AG08395 (cell line): ENCODE results near the gene CR1L.
"Not testable (repeated sequence)": the region's sequence is repeated elsewhere in the genome, so short reads cannot be mapped to it uniquely, and the experiment has no call there.

Source experiments
- DNase-seq: peaks from one replicate; pipeline ENCODE4 v3.0.0; 2012; ENCODE audit warnings: mixed read lengths, low spot score

Gene CR1L

DNA sequence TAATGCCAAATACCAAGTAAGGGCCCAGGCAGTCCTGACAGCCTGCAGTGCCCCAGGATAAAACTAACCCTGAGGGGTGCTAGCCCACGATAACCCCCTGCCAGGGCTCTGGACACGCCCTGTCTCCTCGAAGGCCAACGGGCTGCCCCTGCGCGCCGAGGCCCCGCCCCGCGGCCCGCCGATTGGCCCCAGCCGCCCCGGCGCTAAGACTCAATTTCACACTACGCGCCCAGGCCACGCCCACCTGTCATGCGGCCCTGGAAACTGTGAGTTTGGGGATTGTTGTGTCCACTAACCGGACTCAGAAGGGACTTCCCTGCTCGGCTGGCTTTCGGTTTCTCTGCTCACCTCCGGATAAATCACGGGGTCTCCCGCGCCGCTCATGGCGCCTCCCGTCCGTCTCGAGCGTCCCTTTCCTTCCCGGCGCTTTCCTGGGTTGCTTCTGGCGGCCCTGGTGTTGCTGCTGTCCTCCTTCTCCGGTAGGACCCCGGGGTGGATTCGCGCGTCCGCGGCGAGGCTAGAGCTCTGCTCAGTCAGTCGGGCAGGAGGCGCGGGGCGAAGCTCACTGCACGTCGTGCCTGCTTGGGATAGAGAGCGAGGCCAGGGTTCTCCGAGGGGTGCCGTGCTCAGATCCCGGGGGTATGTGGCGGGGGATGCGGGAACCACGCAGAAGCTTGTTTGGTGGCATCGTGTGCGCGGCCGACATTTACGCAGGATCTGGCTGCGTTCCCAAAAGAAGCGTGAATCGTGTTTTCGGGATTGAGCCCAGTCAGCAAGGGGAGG lies at the start of gene CR1L:
Gene CR1L (plus strand): TSS at position 282 of the 783 bp plus-strand sequence. CDS start 101 bp downstream, at position 383.
- peak; percentile 80 for DNase-seq

DNA sequence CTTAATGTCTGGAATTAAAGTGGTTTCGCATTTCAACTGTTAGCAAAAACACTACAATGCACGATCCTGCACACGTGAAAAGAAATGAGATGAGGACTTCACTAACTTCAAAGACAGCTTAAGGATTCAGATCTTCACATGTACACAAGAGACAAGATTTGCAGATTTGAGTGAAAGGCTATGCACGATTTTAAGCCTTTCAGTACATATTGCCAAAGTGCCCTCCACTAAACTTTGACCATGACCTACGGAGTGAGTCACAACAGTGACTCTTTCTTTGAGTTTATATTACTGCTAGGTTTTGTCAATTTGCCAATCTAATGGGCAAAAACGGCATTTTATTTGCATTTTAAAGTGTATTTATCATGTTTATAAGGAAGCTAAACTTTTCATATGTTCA lies 41.2 kb upstream of the CR1L start:
- DNase-seq: no peak

DNA sequence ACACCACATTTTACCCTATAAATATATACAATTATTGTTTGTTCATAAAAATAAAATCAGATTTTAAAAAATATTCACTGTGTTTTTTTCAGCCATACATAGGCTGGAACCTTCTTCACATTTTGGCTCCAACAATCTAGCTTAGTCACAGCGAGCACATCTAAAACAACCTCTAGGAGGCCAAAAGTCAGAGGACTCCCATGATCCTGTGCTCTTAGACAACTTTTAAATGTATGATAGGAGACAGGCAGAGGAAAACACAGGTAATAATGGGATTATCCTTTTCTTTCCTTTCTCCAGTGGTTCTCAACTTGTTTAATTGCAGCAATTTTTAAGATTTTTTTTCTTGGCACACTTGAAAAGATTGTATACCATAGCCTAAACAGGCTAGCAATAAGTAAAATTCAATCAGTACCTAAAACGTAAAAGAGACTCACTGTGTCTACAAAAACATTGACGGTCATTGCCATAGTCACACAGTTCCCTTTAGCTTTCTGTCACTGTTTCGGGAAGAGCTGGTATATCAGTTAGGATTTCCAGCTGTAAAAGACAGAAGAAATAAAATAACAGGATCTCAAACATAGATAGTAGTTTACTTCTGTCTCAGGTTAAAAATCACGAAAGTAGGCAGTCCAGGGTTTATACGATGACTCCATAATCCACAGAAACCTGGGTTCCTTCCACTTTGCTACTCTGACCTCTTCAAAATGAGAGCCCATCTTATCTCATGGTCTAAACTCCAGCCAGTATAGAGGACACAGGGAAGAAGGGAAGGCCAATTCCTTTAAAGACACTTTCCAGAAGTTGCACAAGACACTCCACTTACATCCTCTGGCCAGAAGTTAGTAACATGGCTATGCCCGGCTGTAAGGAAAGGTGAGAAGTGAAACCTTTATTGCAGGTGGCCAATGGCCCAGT lies 39.2 kb upstream of the CR1L start:
- no peak for DNase-seq

DNA sequence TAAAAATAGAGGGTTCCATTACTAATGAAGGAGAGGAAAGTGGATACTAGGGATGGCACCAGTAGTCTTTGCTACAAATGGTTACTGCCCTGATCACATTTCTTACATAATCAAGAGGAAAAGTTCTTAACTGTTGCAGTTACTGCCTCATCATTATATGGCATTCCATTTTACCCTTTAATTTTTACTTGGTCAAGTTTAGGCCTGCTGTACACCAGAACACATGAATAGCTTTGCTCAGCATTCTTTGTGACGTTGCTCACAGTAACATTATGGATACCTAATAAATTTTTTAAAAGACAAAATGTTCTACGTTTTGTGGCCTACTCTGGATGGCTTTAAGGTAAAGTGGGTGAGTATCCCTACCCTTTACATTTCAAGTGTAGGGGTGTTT lies 38.6 kb upstream of the CR1L start:
- no peak for DNase-seq

DNA sequence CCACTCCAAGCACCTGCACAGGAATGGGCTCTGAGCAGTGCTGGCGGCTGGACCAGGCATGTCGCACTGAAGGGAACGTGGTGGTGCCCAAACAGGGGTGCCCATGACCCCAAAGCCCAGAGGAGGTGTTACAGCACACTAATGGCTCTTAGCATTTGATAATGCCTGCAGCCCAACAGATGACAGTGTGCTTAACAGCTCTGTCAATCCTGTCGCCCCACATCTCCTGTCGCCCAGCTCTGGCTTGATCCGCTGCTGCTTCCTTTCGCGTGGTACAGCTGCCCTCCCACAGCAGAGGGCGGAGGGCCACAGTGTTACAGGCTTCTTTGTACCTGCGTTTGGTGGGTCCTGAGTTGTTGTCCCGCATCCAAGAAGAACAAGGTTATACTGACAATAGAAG lies 32.2 kb upstream of the CR1L start:
- no peak for DNase-seq

DNA sequence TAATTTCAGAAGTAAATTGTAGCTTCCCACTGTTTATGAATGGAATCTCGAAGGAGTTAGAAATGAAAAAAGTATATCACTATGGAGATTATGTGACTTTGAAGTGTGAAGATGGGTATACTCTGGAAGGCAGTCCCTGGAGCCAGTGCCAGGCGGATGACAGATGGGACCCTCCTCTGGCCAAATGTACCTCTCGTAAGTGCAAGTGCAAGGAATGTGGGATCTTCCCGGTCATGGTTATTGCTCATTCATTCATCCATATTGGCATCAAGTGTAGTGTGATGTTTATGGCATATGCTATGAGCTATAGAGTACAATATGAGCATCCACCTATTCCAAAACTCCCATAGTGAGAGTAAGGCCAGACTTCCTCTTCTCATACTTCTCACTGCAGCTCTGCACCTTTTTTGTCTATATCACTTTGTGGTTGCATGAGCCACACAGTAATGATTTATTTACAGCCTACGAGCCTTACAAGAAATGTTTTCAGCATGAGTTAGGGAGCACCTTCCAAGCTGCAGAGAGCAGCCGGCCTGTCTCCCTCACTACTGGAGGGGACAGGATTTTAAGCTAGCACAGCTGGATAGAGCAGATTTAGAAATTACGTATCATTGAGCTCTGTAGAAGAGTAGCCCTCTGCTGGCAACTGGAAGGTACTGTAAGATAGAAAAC lies 24.9 kb upstream of the CR1L start:
- peak; percentile 50 for DNase-seq

GRCh38 chr1:207620543-207620893 lies 24.4 kb upstream of the CR1L start:
- DNase-seq: no peak

- not testable (repeated sequence) for DNase-seq
Observed at GRCh38 chr1:207625504-207626071, 19.3 kb upstream of the CR1L start.

DNA sequence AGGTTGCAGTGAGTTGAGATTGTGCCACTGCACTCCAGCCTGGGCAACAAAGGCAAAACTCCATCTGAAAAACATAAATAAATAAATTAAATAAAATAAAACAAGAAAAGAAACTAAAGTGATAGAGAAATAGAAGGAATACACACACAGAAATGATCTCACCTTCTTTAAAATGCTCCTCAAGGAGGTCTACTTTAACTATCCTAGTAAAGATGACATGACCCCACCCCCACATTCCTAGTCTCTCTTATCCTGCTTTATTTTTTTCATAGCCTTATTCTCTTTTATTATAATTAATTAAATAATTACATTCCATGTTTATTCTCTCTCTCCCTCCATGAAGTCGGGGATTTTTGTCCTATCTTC lies 18.0 kb upstream of the CR1L start:
- no peak for DNase-seq

DNA sequence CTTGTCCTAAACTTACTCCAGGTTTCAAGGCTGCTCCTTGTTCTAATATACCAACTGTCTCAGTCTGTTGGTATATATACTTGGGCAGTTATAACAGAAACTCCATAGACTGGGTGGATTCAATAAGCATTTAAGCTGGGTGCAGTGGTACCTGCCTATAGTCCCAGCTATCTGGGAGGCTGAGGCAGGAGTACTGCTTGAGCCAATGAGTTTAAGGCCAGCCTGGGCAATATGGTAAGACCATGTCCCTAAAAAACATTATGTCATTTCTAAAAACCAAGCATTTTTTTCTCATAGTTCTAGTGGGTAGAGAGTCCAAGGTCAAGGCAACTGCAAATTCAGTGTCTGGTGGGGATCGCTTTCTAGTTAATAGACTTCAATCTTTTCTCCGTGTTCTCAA lies 17.4 kb upstream of the CR1L start:
- DNase-seq: no peak

DNA sequence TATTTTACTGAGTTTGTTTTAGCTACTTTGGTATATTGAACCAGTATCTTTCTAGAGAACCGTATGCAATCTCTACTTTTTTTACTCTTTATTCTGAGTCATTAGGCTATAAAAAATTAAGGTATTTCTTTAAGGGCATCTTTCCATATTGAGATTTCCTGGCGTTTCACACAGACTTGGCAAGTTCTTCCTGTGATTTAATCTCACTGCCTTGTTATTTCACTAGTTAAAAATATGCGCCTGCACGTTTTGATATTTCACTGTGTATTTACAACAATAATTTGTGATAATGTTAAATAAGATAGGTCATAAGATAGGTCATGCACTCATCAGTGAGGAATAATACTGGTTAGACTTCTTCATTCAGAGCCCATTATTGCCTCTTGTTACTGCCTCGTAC lies 16.2 kb upstream of the CR1L start:
- DNase-seq: no peak

DNA sequence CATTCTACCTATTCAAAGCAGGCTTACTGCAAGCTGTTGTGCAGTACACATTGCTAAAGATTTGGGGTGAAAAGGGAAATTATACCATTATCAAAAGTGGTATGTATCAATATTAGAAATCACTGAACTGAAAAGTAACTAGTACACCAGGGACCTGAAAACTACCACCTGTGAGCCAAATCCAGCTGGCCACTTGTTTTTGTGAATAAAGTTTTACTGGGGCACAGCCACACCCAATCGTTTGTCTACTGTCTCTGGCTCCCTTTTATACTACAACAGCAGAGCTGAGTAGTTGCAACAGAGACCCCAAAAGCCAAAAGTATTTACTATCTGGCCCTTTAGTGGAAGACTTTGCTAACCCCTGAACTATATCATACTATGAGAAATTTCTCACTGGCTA lies 13.8 kb upstream of the CR1L start:
- DNase-seq: no peak

DNA sequence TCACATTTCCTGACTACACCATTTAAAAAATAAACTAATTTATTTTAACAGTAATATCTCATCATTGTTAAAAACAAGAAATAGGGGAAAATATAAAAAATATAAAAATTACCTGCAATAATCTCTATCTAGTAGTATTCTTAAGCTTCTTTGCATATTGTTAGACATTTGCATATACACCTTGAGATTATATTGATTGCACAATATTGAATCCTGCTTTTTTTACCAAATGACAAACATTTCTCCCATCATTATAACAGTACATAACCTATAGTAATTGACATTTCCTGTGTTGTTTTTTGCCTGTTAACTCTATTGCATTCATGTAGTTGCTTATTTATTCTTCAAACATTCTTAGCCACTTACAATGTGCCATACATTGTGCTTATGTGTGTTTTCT lies 11.7 kb upstream of the CR1L start:
- no peak for DNase-seq

DNA sequence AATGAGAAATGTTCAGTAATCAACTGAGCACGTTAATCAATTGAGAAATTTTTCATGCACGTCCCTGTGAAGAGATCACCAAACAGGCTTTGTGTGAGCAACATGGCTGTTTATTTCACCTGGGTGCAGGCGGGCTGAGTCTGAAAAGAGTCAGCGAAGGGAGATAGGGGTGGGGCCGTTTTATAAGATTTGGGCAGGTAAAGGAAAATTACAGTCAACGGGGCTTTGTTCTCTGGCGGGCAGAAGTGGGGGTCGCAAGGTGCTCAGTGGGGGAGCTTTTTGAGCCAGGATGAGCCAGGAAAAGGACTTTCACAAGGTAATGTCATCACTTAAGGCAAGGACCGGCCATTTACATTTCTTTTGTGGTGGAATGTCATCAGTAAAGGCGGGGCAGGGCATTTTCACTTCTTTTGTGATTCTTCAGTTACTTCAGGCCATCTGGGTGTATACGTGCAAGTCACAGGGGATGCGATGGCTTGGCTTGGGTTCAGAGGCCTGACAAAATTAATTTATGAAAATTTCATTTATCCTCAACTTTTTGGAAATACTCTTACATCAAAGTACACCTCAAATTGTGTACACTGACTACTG lies 11.1 kb upstream of the CR1L start:
- not testable (repeated sequence) for DNase-seq

GRCh38 chr1:207634293-207634692 lies 10.6 kb upstream of the CR1L start:
- not testable (repeated sequence) for DNase-seq

DNA sequence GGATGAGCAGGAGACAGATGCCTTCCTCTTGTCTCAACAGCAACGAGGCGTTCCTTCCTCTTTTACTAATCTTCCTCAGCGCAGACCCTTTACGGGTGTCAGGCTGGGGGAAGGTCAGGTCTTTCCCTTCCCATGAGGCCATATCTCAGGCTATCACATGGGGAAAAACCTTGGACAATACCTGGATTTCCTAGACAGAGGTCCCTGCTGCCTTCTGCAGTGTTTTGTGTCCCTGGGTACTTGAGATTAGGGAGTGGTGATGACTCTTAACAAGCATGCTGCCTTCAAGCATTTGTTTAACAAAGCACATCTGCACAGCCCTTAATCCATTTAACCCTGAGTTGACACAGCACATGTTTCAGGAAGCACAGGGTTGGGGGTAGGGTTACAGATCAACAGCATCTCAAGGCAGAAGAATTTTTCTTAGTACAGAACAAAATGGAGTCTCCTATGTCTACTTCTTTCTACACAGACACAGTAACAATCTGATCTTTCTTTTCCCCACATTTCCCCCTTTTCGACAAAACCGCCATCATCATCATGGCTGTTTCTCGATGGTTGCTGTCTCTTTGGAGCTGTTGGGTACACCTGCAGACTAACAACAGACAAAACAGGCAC lies 9.3 kb upstream of the CR1L start:
- not testable (repeated sequence) for DNase-seq

DNA sequence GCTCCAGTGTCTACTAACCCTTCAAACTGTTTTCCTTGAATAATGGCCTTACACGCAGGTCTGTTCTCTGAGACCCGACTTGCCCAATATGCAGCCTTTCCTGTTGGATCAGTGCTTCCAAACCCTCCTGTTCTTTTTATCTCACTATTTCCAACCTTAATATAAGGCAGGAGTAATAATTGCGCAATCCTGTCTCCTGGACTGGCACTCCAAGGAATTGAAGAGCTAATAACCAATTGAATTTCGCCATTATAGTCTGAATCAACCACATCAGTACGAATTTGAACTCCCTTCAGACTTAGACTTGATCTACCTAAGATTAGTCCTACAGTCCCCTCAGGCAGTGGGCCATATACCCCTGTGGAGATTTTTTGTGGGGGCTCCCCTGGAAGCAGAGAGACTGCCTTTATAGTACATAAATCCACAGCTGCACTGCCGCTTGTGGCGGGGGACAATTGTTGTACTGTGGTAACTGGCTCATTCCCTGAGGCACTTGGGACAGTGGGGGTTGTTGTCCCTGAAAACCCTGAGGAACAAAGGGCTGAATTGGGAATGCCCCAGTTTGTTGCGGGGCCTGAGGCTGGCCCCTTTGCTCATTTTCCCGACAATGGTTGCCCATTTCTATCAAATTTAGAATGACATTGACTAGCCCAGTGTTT lies 6.3 kb upstream of the CR1L start:
- DNase-seq: not testable (repeated sequence)

DNA sequence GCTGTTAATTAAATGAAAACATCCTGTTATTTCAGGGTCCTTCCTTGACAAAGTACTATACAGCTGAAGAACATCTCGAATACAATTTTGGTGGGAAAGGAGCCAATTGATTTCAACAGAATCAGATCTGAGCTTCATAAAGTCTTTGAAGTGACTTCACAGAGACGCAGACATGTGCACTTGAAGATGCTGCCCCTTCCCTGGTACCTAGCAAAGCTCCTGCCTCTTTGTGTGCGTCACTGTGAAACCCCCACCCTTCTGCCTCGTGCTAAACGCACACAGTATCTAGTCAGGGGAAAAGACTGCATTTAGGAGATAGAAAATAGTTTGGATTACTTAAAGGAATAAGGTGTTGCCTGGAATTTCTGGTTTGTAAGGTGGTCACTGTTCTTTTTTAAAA lies 5.6 kb upstream of the CR1L start:
- not testable (repeated sequence) for DNase-seq

- DNase-seq: no peak
Observed at GRCh38 chr1:207644166-207644851, 624 bp upstream of the CR1L start.

GRCh38 chr1:207645635-207646081 lies 725 bp downstream of the CR1L start:
- DNase-seq: no peak
